T-helper 1 cell treated with Interleukin-12 subunit alpha and Interleukin-12 subunit beta and Interleukin-4 antibody, amounts not matched to agents 30 μg/mL and 1 μg/mL, for 36 hours (primary cell): ENCODE data around the gene PIAS1.
"Not testable (repeated sequence)": the region's sequence is repeated elsewhere in the genome, so short reads cannot be mapped to it uniquely, and the experiment has no call there.

ENCODE experiments used
- H3K27ac Mint-ChIP-seq: one replicate; pipeline ENCODE4 v1.8.0; 2021; ENCODE audit warnings: mild to moderate bottlenecking, mixed read lengths
- H3K27me3 Mint-ChIP-seq: one replicate; pipeline ENCODE4 v1.8.0; 2021; ENCODE audit warnings: low read depth, mixed read lengths
- H3K36me3 Mint-ChIP-seq: one replicate; pipeline ENCODE4 v1.8.0; 2021; ENCODE audit warnings: low read depth, mixed read lengths
- H3K4me1 Mint-ChIP-seq: one replicate; pipeline ENCODE4 v1.8.0; 2021; ENCODE audit warnings: low read depth, mixed read lengths
- H3K4me3 Mint-ChIP-seq: one replicate; pipeline ENCODE4 v1.8.0; 2021; ENCODE audit warnings: mild to moderate bottlenecking, moderate library complexity, mixed read lengths
- H3K9me3 Mint-ChIP-seq: one replicate; pipeline ENCODE4 v1.8.0; 2021; ENCODE audit warnings: mixed read lengths

The PIAS1 gene

GRCh38 chr15:68053701-68054627 is at the start of gene PIAS1:
PIAS1 (plus strand) TSS chr15:68054315; CDS start chr15:68054327, 12 bp downstream.
- H3K4me1 Mint-ChIP-seq, result peaks cover 20% of the 10 kb centered on the region
- H3K36me3 Mint-ChIP-seq, result peaks cover 6% of the 10 kb centered on the region
- no peaks in the 10 kb centered on the region for H3K9me3 Mint-ChIP-seq
- H3K27me3 Mint-ChIP-seq, result peaks cover 7% of the 10 kb centered on the region
- peak within 1 kb of the TSS; percentile 94 for H3K4me3 Mint-ChIP-seq
- H3K27ac Mint-ChIP-seq, result peak within 1 kb of the TSS; percentile 91

- Mint-ChIP-seq H3K9me3 (peaks cover 10% of the 10 kb centered on the region), H3K27me3 (peaks cover 17% of the 10 kb centered on the region)
- H3K4me1 Mint-ChIP-seq, H3K27ac Mint-ChIP-seq, H3K4me3 Mint-ChIP-seq, H3K36me3 Mint-ChIP-seq: not testable (repeated sequence)
These were observed 46.5 kb upstream of the PIAS1 start for GRCh38 chr15:68007642-68008041.

- Mint-ChIP-seq H3K4me3 (no peak overlapping the region), H3K4me1 (no peaks in the 10 kb centered on the region)
These were observed 43.6 kb upstream of the PIAS1 start for GRCh38 chr15:68010361-68011153.

GRCh38 chr15:68012911-68013310 is 41.2 kb upstream of the PIAS1 start:
- Mint-ChIP-seq H3K4me1 (no peaks in the 10 kb centered on the region), H3K9me3 (peaks cover 4% of the 10 kb centered on the region), H3K4me3 (no peak overlapping the region), H3K27me3 (peaks cover 17% of the 10 kb centered on the region), H3K27ac (no peak overlapping the region), H3K36me3 (no peaks in the 10 kb centered on the region)

More at GRCh38 chr15:68010361-68011153, 43.6 kb upstream of the PIAS1 start:
- H3K36me3 Mint-ChIP-seq, result no peaks in the 10 kb centered on the region
- peaks cover 10% of the 10 kb centered on the region for H3K9me3 Mint-ChIP-seq
- H3K27ac Mint-ChIP-seq, result no peak overlapping the region
- peaks cover 17% of the 10 kb centered on the region for H3K27me3 Mint-ChIP-seq

- H3K36me3 Mint-ChIP-seq, result no peaks in the 10 kb centered on the region
- no peaks in the 10 kb centered on the region for H3K4me1 Mint-ChIP-seq
- H3K27ac Mint-ChIP-seq, result no peak overlapping the region
- H3K27me3 Mint-ChIP-seq, result peaks cover 6% of the 10 kb centered on the region
- H3K4me3 Mint-ChIP-seq, result no peak overlapping the region
- H3K9me3 Mint-ChIP-seq, result no peaks in the 10 kb centered on the region
These were observed 39.9 kb upstream of the PIAS1 start for GRCh38 chr15:68014219-68014618.

GRCh38 chr15:68015244-68015643 is 38.9 kb upstream of the PIAS1 start:
- no peak overlapping the region for H3K27ac Mint-ChIP-seq
- no peaks in the 10 kb centered on the region for H3K4me1 Mint-ChIP-seq
- peaks cover 1% of the 10 kb centered on the region for H3K27me3 Mint-ChIP-seq
- H3K4me3 Mint-ChIP-seq, result no peak overlapping the region
- H3K9me3 Mint-ChIP-seq, result no peaks in the 10 kb centered on the region
- H3K36me3 Mint-ChIP-seq, result no peaks in the 10 kb centered on the region

GRCh38 chr15:68017201-68017600 is 36.9 kb upstream of the PIAS1 start:
- H3K9me3 Mint-ChIP-seq, result no peaks in the 10 kb centered on the region
- H3K4me1 Mint-ChIP-seq, result no peaks in the 10 kb centered on the region
- no peak overlapping the region for H3K27ac Mint-ChIP-seq
- H3K36me3 Mint-ChIP-seq, result no peaks in the 10 kb centered on the region
- H3K27me3 Mint-ChIP-seq, result peaks cover 5% of the 10 kb centered on the region
- no peak overlapping the region for H3K4me3 Mint-ChIP-seq

GRCh38 chr15:68018797-68019444 is 35.2 kb upstream of the PIAS1 start:
- Mint-ChIP-seq H3K27me3 (peaks cover 5% of the 10 kb centered on the region), H3K36me3 (no peaks in the 10 kb centered on the region), H3K27ac (no peak overlapping the region), H3K4me1 (no peaks in the 10 kb centered on the region), H3K9me3 (no peaks in the 10 kb centered on the region), H3K4me3 (no peak overlapping the region)

- H3K36me3 Mint-ChIP-seq, result no peaks in the 10 kb centered on the region
- H3K9me3 Mint-ChIP-seq, result no peaks in the 10 kb centered on the region
- H3K4me1 Mint-ChIP-seq, result no peaks in the 10 kb centered on the region
- H3K27ac Mint-ChIP-seq, result no peak overlapping the region
- H3K4me3 Mint-ChIP-seq, result no peak overlapping the region
- peaks cover 5% of the 10 kb centered on the region for H3K27me3 Mint-ChIP-seq
These were observed 34.1 kb upstream of the PIAS1 start for GRCh38 chr15:68019814-68020525.

- H3K36me3 Mint-ChIP-seq, result no peaks in the 10 kb centered on the region
- H3K27ac Mint-ChIP-seq, result no peak overlapping the region
- no peaks in the 10 kb centered on the region for H3K4me1 Mint-ChIP-seq
- peaks cover 5% of the 10 kb centered on the region for H3K27me3 Mint-ChIP-seq
- H3K9me3 Mint-ChIP-seq, result no peaks in the 10 kb centered on the region
- no peak overlapping the region for H3K4me3 Mint-ChIP-seq
These were observed 33.4 kb upstream of the PIAS1 start for GRCh38 chr15:68020685-68021084.

GRCh38 chr15:68022061-68022460 is 32.1 kb upstream of the PIAS1 start:
- no peaks in the 10 kb centered on the region for H3K4me1 Mint-ChIP-seq
- H3K27ac Mint-ChIP-seq, result no peak overlapping the region
- peaks cover 5% of the 10 kb centered on the region for H3K27me3 Mint-ChIP-seq
- H3K4me3 Mint-ChIP-seq, result no peak overlapping the region
- no peaks in the 10 kb centered on the region for H3K36me3 Mint-ChIP-seq
- no peaks in the 10 kb centered on the region for H3K9me3 Mint-ChIP-seq

GRCh38 chr15:68023307-68024101 is 30.6 kb upstream of the PIAS1 start:
- peaks cover 5% of the 10 kb centered on the region for H3K27me3 Mint-ChIP-seq
- no peaks in the 10 kb centered on the region for H3K9me3 Mint-ChIP-seq
- no peak overlapping the region for H3K4me3 Mint-ChIP-seq
- H3K4me1 Mint-ChIP-seq, result no peaks in the 10 kb centered on the region
- H3K36me3 Mint-ChIP-seq, result no peaks in the 10 kb centered on the region
- H3K27ac Mint-ChIP-seq, result no peak overlapping the region

- Mint-ChIP-seq H3K36me3 (no peaks in the 10 kb centered on the region), H3K27ac (no peak overlapping the region), H3K9me3 (no peaks in the 10 kb centered on the region), H3K4me1 (no peaks in the 10 kb centered on the region), H3K27me3 (peaks cover 6% of the 10 kb centered on the region), H3K4me3 (no peak overlapping the region)
These were observed 28.2 kb upstream of the PIAS1 start for GRCh38 chr15:68025835-68026424.
